Measurements from ENCODE around the gene BMF. TPM values are rescaled to one million over a fixed set of nuclear protein-coding genes. Genes with fewer than 3 reads are reported as not detected.
A peak's percentile ranks its signal among the peaks of the same experiment; 100 is the strongest.
"Not testable (repeated sequence)": the region's sequence is repeated elsewhere in the genome, so short reads cannot be mapped to it uniquely, and the experiment has no call there.

The BMF gene
- total RNA-seq: 100 to 1,000 TPM in 1 of 6 donors, 10 to 100 TPM in 4, 1 to 10 TPM in 1; 9.9 to 118 (median 26.2) TPM

GRCh38 chr15:40108855-40109735 is at the start of gene BMF:
TSS of gene BMF (minus strand) at chr15:40108879. CDS start at chr15:40106086, 2,793 bp downstream.
- Histone ChIP-seq H3K27ac (peak within 1 kb of the TSS; percentile 85 to 93 (median 92)), H3K4me1 (peaks cover 44 to 46% (median 45%) of the 10 kb centered on the region in 4 donors), H3K27me3 (no peaks in the 10 kb centered on the region), H3K36me3 (no peaks in the 10 kb centered on the region), H3K9me3 (no peaks in the 10 kb centered on the region), H3K4me3 (peak within 1 kb of the TSS; percentile 71 to 94 (median 85))
- TF ChIP-seq, protein P1, sequence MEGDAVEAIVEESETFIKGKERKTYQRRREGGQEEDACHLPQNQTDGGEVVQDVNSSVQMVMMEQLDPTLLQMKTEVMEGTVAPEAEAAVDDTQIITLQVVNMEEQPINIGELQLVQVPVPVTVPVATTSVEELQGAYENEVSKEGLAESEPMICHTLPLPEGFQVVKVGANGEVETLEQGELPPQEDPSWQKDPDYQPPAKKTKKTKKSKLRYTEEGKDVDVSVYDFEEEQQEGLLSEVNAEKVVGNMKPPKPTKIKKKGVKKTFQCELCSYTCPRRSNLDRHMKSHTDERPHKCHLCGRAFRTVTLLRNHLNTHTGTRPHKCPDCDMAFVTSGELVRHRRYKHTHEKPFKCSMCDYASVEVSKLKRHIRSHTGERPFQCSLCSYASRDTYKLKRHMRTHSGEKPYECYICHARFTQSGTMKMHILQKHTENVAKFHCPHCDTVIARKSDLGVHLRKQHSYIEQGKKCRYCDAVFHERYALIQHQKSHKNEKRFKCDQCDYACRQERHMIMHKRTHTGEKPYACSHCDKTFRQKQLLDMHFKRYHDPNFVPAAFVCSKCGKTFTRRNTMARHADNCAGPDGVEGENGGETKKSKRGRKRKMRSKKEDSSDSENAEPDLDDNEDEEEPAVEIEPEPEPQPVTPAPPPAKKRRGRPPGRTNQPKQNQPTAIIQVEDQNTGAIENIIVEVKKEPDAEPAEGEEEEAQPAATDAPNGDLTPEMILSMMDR (IDR thresholded peaks at IDR 0.05): peak in 4 of 6 experiments; percentile 9 to 50 (median 34)
- TF ChIP-seq POLR2A (IDR thresholded peaks at IDR 0.05) (no peak), POLR2AphosphoS5 (IDR thresholded peaks at IDR 0.05) (peak; percentile 74 to 92), EP300 (IDR thresholded peaks at IDR 0.05) (peak in 1 of 4 donors; percentile 37)
- 7 to 8% methylated on average over 21 to 30 of the region's 48 CpGs for WGBS, 2 donors
- ATAC-seq (ENCODE audit: low FRiP score in 2 of 2) (peak; percentile 92), DNase-seq (peak; percentile 98 to 100)

GRCh38 chr15:40157778-40158447 is 49.2 kb upstream of the BMF start:
- no peaks in the 10 kb centered on the region for H3K36me3 ChIP-seq
- DNase-seq: no peak
- peaks cover 9 to 24% (median 13%) of the 10 kb centered on the region in 4 donors for H3K4me1 ChIP-seq
- no peaks in the 10 kb centered on the region for H3K27me3 ChIP-seq
- no peak for ATAC-seq (ENCODE audit: low FRiP score in 2 of 2)
- 78% methylated on average over 7 of the region's 7 CpGs for WGBS, 2 donors
- TF ChIP-seq POLR2A (IDR thresholded peaks at IDR 0.05) (no peak), EP300 (IDR thresholded peaks at IDR 0.05) (no peak), POLR2AphosphoS5 (IDR thresholded peaks at IDR 0.05) (no peak)
- TF ChIP-seq, protein P1 (IDR thresholded peaks at IDR 0.05): no peak
- no peaks in the 10 kb centered on the region for H3K9me3 ChIP-seq
- no peak overlapping the region for H3K4me3 ChIP-seq
- H3K27ac ChIP-seq: no peak overlapping the region

DNA sequence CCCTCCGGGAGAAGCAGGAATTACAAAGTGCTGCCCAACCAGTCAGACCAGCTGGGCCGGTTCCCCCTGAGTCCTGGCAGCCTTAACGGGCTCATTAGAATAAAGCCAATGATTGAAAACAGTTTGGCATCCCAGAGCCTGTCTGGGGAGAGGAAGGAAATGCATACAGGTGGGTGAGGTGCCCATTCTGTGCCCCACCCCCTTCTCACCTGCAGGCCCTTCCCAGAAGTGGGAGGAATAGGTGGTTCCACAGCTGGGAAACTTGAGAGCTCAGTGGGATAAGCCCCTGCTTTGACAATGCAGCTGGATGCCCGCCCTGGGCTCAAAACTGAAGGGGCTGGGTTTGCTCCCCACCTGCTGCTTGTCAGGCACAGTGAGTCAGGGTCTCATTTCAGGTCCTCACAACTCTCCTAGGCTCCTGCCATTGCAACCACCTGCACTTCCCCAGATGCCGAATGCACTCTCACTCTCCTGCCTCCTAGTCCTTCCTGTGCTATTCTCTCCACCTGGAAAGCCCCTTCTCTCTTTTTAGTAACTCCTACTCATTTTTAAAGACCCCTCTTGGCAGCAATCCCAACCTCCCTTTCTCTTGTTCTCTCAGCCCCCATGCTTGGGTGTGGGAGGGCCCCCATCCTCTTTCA is 46.7 kb upstream of the BMF start:
- Histone ChIP-seq H3K4me1 (peaks cover under 1 to 9% (median 3%) of the 10 kb centered on the region in 4 donors), H3K27ac (peak overlapping the region in 2 of 4 donors; percentile 1 to 46), H3K27me3 (no peaks in the 10 kb centered on the region), H3K4me3 (no peak overlapping the region), H3K36me3 (no peaks in the 10 kb centered on the region), H3K9me3 (no peaks in the 10 kb centered on the region)
- WGBS, 2 donors: 50 to 59% methylated on average over 4 to 5 of the region's 5 CpGs
- DNase-seq (peak in 1 of 2 donors; percentile 69), ATAC-seq (ENCODE audit: low FRiP score in 2 of 2) (peak in 1 of 2 donors; percentile 67)
- TF ChIP-seq POLR2A (IDR thresholded peaks at IDR 0.05) (no peak), POLR2AphosphoS5 (IDR thresholded peaks at IDR 0.05) (no peak), EP300 (IDR thresholded peaks at IDR 0.05) (peak in 1 of 4 donors; percentile 11)
- TF ChIP-seq, protein P1 (IDR thresholded peaks at IDR 0.05): no peak

- not testable (repeated sequence) for ATAC-seq (ENCODE audit: low FRiP score in 2 of 2); H3K36me3 ChIP-seq; DNase-seq; H3K9me3 ChIP-seq; H3K27me3 ChIP-seq; H3K4me1 ChIP-seq; H3K27ac ChIP-seq; H3K4me3 ChIP-seq
- 67% methylated on average over 1 of the region's 1 CpG; no CpG with 5 or more reads in 1 of the 2 donors for WGBS, 2 donors
Measured at GRCh38 chr15:40154821-40155220, 46.1 kb upstream of the BMF start.

DNA sequence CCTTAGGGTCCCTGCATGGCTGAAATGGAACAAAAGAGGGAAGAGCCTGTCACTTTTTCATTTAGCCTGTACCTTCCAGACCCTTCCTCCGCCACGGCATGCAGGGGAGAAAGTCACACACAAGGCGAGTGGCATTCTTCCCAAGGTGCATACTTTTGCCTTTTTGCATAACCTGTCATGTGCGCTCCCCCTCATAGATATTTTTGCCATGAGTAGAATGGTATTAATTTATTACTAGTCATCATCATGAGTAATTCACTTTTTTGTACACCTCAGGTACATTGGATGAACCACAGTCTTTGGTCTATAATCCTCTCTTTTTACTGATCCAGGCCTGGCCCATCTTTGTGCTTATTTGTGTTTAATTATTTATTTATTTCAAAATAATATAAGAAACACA is 43.3 kb upstream of the BMF start:
- H3K4me3 ChIP-seq: no peak overlapping the region
- no peak for TF ChIP-seq POLR2AphosphoS5 (IDR thresholded peaks at IDR 0.05)
- TF ChIP-seq, protein P1 (IDR thresholded peaks at IDR 0.05): no peak
- no peak for TF ChIP-seq POLR2A (IDR thresholded peaks at IDR 0.05)
- no peak for TF ChIP-seq EP300 (IDR thresholded peaks at IDR 0.05)
- H3K27me3 ChIP-seq: no peaks in the 10 kb centered on the region
- DNase-seq (no peak), ATAC-seq (ENCODE audit: low FRiP score in 2 of 2) (no peak)
- H3K9me3 ChIP-seq: no peaks in the 10 kb centered on the region
- H3K36me3 ChIP-seq: no peaks in the 10 kb centered on the region
- peaks cover 0 to 8% (median 2%) of the 10 kb centered on the region in 4 donors for H3K4me1 ChIP-seq
- no peak overlapping the region for H3K27ac ChIP-seq
- WGBS, 2 donors: 90 to 98% methylated on average over 4 of the region's 4 CpGs

All from upper lobe of left lung (tissue), 6 donors.